Kidney (tissue), 14 donors: ENCODE results near the gene PRKN. TPM values are rescaled to one million over a fixed set of nuclear protein-coding genes. Genes with fewer than 3 reads are reported as not detected.

Source experiments
- DNase-seq, 5 donors: peaks; one replicate each; pipeline ENCODE4 v3.0.0-alpha.2; 2013 to 2020
- FAIRE-seq: peaks from 2 replicates; lab custom pipeline; 2012; peaks lifted over from hg19 to GRCh38; lab: Jason Lieb, UNC
- H3K27ac ChIP-seq, 2 donors: one replicate each; pipeline ENCODE4 v1.7.0; 2013; ENCODE audit warnings: low read depth in 2 of 2, low read length in 2 of 2, inconsistent platforms in 1 of 2
- H3K27me3 ChIP-seq: one replicate; pipeline ENCODE4 v1.7.1; 2013; ENCODE audit warnings: low read length, inconsistent platforms; ENCODE audit not compliant: control insufficient read depth, insufficient read depth
- H3K36me3 ChIP-seq, 3 donors: one replicate each; pipeline versions ENCODE4 v1.7.0 to v1.7.1; 2013; ENCODE audit warnings: low read length in 3 of 3, control low read depth in 1 of 3, inconsistent platforms in 1 of 3; ENCODE audit not compliant: insufficient read depth in 3 of 3, control insufficient read depth in 2 of 3
- H3K4me1 ChIP-seq, 3 donors: one replicate each; pipeline versions ENCODE4 v1.7.0 to v1.7.1; 2013; ENCODE audit warnings: low read length in 3 of 3, inconsistent platforms in 1 of 3, low read depth in 1 of 3; ENCODE audit not compliant: control insufficient read depth in 2 of 3, insufficient read depth in 2 of 3
- H3K4me3 ChIP-seq, 3 donors: one replicate each; pipeline versions ENCODE4 v1.7.0 to v1.8.1; 2013; ENCODE audit warnings: low read length in 3 of 3, control low read depth in 1 of 3, inconsistent platforms in 1 of 3
- H3K9ac ChIP-seq, 3 donors: one replicate each; pipeline versions ENCODE4 v1.7.0 to v1.7.1; 2013; ENCODE audit warnings: low read length in 3 of 3, control low read depth in 1 of 3, inconsistent platforms in 1 of 3
- H3K9me3 ChIP-seq, 3 donors: one replicate each; pipeline versions ENCODE4 v1.7.0 to v1.7.1; 2013; ENCODE audit warnings: low read length in 3 of 3, control low read depth in 1 of 3, inconsistent platforms in 1 of 3; ENCODE audit not compliant: control insufficient read depth in 2 of 3, insufficient read depth in 1 of 3
- CTCF ChIP-seq: IDR thresholded peaks from 3 replicates; pipeline ENCODE4 v1.5.1; 2012; ENCODE audit warnings: mild to moderate bottlenecking, moderate library complexity, borderline replicate concordance; ENCODE audit not compliant: insufficient read depth; ENCODE audit errors: extremely low read depth
- intact Hi-C: fragments of 100-400 bp; cut with DNase I; formaldehyde crosslinking; loops from one replicate; pipeline ENCODE4 v1.11.1; 2022
- polyA plus RNA-seq: library from polyadenylated mRNA; stranded (reverse); fragments of 350-450 nt; fragmentation: Illumina TruSeq; extraction: RNeasy Lipid Tissue Mini Kit (QIAGEN cat#74804); gene quantifications from one replicate; pipeline ENCODE4 v1.2.3, GENCODE V29; 2014; ENCODE audit warnings: low read depth, low replicate concordance; ENCODE audit not compliant: insufficient read depth
- total RNA-seq: library from RNA; stranded (reverse); fragmentation: NEBNext Ultra II Directional; extraction: Animal tissue kit (Norgen Biotek cat#: 25700); gene quantifications from one replicate; pipeline ENCODE4 v1.2.1, GENCODE V29; 2021
- donor health status: control.
- donor health status: control.
- donor health status: control.
- donor health status: control.
- donor health status: control.
- donor health status: DM: yes; HTN: yes; CAD: no.
- donor health status: Normal renal cell carcinoma (clear cell type).

The PRKN gene
- total and polyA plus RNA-seq, 2 donors from 2014 or later: 8.6 to 10.4 TPM

GRCh38 chr6:162074641-162075275 is 652.8 kb downstream of the PRKN start:
- no peak for DNase-seq
- H3K4me3 ChIP-seq: no peak overlapping the region
- no peak overlapping the region for H3K9ac ChIP-seq
- TF ChIP-seq CTCF: no peak
- intact Hi-C loops: no loop called here
- H3K36me3 ChIP-seq: no peaks in the 10 kb centered on the region
- H3K4me1 ChIP-seq: no peaks in the 10 kb centered on the region
- H3K27me3 ChIP-seq: no peaks in the 10 kb centered on the region
- peaks cover 0 to 8% (median 0%) of the 10 kb centered on the region in 3 donors for H3K9me3 ChIP-seq
- H3K27ac ChIP-seq: no peak overlapping the region
- no peak for FAIRE-seq

GRCh38 chr6:162070639-162071038 is 656.9 kb downstream of the PRKN start:
- H3K9me3 ChIP-seq: peaks cover 0 to 8% (median 0%) of the 10 kb centered on the region in 3 donors
- H3K9ac ChIP-seq: no peak overlapping the region
- H3K4me3 ChIP-seq: no peak overlapping the region
- intact Hi-C loops: no loop called here
- TF ChIP-seq CTCF: no peak
- H3K36me3 ChIP-seq: no peaks in the 10 kb centered on the region
- H3K4me1 ChIP-seq: no peaks in the 10 kb centered on the region
- FAIRE-seq: no peak
- DNase-seq: no peak
- no peaks in the 10 kb centered on the region for H3K27me3 ChIP-seq
- H3K27ac ChIP-seq: no peak overlapping the region

GRCh38 chr6:162069995-162070394 is 657.6 kb downstream of the PRKN start:
- no peaks in the 10 kb centered on the region for H3K4me1 ChIP-seq

More at GRCh38 chr6:162069995-162070394, 657.6 kb downstream of the PRKN start:
- no peaks in the 10 kb centered on the region for H3K36me3 ChIP-seq
- DNase-seq (no peak), FAIRE-seq (no peak)
- H3K27me3 ChIP-seq: no peaks in the 10 kb centered on the region
- no peak overlapping the region for H3K27ac ChIP-seq
- no peak overlapping the region for H3K4me3 ChIP-seq
- H3K9me3 ChIP-seq: peaks cover 0 to 8% (median 0%) of the 10 kb centered on the region in 3 donors
- intact Hi-C loops: no loop called here
- H3K9ac ChIP-seq: no peak overlapping the region
- TF ChIP-seq CTCF: no peak
